Activated CD8-positive, alpha-beta T cell treated with anti-CD3 and anti-CD28 coated beads for 36 hours (primary cell): Measurements from ENCODE around the gene INPP4A. TPM values are rescaled to one million over a fixed set of nuclear protein-coding genes. Genes with fewer than 3 reads are reported as not detected.

ENCODE experiments used
- ATAC-seq: fragments of 200-7000 bp; cut with Tn5 transposase; one replicate; pipeline ENCODE4 v1.10.0; 2021; ENCODE audit warnings: mild to moderate bottlenecking, moderate library complexity
- CTCF ChIA-PET: fragments of 350-600 bp; sonication (Branson Sonifier 250); formaldehyde crosslinking; loops from one replicate; lab custom pipeline; 2021; ENCODE audit warnings: antibody characterized with exemption; lab: Charles Lee
- POLR2A ChIA-PET: fragments of 350-600 bp; sonication (Branson Sonifier 250); formaldehyde crosslinking; loops from one replicate; lab custom pipeline; 2021; ENCODE audit warnings: antibody characterized with exemption; lab: Charles Lee
- DNase-seq: peaks from one replicate; pipeline ENCODE4 v3.0.0-alpha.2; 2020
- H3K27ac Mint-ChIP-seq: one replicate; pipeline ENCODE4 v1.8.0; 2021; ENCODE audit warnings: mild to moderate bottlenecking, mixed read lengths
- H3K27me3 Mint-ChIP-seq: one replicate; pipeline ENCODE4 v1.8.0; 2021; ENCODE audit warnings: mixed read lengths
- H3K36me3 Mint-ChIP-seq: one replicate; pipeline ENCODE4 v1.8.0; 2021; ENCODE audit warnings: low read depth, mixed read lengths
- H3K4me1 Mint-ChIP-seq: one replicate; pipeline ENCODE4 v1.8.0; 2021; ENCODE audit warnings: low read depth, mixed read lengths
- H3K4me3 Mint-ChIP-seq: one replicate; pipeline ENCODE4 v1.8.0; 2021; ENCODE audit warnings: mild to moderate bottlenecking, moderate library complexity, mixed read lengths
- H3K9me3 Mint-ChIP-seq: one replicate; pipeline ENCODE4 v1.8.0; 2021; ENCODE audit warnings: mixed read lengths
- intact Hi-C: fragments of 100-400 bp; cut with micrococcal nuclease; formaldehyde crosslinking; loops from one replicate; pipeline ENCODE4 v1.10.0; 2022
- total RNA-seq, 2 experiments: library from RNA; stranded (reverse); gene quantifications; one replicate each; pipeline ENCODE4 v1.2.3, GENCODE V29; 2021
- TF ChIP-seq, protein P1 (sequence below): fragments of 200-600 bp; IDR thresholded peaks from one replicate; pipeline ENCODE4 v1.8.0; 2022; ENCODE audit warnings: antibody characterized with exemption, mild to moderate bottlenecking

Gene INPP4A
- total RNA-seq, 2 experiments from 2014 or later = 46.7 to 46.9 TPM

DNA sequence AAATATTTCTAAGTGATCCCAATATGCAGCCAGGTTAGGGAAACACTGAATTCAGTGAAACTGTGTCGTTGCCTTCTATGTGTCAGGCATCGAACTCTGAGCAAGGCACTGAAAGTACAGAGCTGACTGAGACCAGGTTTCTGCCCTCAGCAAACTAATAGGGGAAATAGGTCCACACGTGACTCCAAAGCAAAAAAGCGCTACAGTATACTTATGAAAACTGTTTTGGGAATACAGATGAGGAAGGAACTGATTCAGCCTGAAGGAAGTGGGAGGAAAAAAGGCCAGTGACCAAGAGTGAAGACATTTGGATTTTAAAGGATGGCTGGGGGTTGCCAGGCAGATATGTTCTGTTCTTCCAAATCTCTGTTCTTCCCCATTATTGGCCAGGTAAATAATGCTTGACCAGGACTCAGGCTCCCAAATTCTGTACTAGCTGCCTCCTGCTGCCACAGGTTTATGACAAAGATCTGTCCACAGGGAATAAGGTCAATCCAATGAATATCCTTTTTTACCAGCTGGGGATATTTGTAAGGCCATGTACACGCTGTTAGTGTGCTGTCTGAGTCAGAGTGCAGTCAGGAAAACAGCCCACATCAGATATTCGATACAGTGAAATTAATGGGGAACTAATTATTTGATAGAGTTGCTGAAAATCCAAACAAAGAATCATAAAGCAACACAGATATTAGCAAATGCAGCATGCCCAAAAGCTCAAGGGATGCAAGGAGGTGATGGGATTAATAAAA is 24.5 kb upstream of the INPP4A start:
- ChIA-PET CTCF (interaction anchor here (1.3 to 2.2 kb wide), 3 partner anchors 8 to 150 kb away, joined by 3 to 5 read pairs (median 4); no protein-coding TSS in a partner anchor), POLR2A (interaction anchor here (1.1 kb wide), 1 partner anchor 187 kb away, joined by 3 read pairs; no protein-coding TSS in a partner anchor)
- peaks cover 12% of the 10 kb centered on the region for H3K4me1 Mint-ChIP-seq
- TF ChIP-seq, protein P1, sequence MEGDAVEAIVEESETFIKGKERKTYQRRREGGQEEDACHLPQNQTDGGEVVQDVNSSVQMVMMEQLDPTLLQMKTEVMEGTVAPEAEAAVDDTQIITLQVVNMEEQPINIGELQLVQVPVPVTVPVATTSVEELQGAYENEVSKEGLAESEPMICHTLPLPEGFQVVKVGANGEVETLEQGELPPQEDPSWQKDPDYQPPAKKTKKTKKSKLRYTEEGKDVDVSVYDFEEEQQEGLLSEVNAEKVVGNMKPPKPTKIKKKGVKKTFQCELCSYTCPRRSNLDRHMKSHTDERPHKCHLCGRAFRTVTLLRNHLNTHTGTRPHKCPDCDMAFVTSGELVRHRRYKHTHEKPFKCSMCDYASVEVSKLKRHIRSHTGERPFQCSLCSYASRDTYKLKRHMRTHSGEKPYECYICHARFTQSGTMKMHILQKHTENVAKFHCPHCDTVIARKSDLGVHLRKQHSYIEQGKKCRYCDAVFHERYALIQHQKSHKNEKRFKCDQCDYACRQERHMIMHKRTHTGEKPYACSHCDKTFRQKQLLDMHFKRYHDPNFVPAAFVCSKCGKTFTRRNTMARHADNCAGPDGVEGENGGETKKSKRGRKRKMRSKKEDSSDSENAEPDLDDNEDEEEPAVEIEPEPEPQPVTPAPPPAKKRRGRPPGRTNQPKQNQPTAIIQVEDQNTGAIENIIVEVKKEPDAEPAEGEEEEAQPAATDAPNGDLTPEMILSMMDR = no peak
- no peak overlapping the region for H3K4me3 Mint-ChIP-seq
- no peaks in the 10 kb centered on the region for H3K27me3 Mint-ChIP-seq
- intact Hi-C loops = loop anchor here (10.0 kb wide), 1 partner anchor 425 kb away; no protein-coding TSS in a partner anchor
- no peak overlapping the region for H3K27ac Mint-ChIP-seq
- peaks cover 15% of the 10 kb centered on the region for H3K9me3 Mint-ChIP-seq
- peaks cover 5% of the 10 kb centered on the region for H3K36me3 Mint-ChIP-seq
- DNase-seq = no peak
- ATAC-seq = no peak

GRCh38 chr2:98422449-98422848 is 22.2 kb upstream of the INPP4A start:
- Mint-ChIP-seq H3K4me1 (no peaks in the 10 kb centered on the region), H3K36me3 (peaks cover 5% of the 10 kb centered on the region), H3K27me3 (no peaks in the 10 kb centered on the region), H3K9me3 (peaks cover 15% of the 10 kb centered on the region), H3K4me3 (no peak overlapping the region), H3K27ac (no peak overlapping the region)
- DNase-seq (no peak), ATAC-seq (no peak)
- intact Hi-C loops = no loop called here
- POLR2A ChIA-PET = no interaction called here
- CTCF ChIA-PET = no interaction called here
- TF ChIP-seq, protein P1 = no peak

DNA sequence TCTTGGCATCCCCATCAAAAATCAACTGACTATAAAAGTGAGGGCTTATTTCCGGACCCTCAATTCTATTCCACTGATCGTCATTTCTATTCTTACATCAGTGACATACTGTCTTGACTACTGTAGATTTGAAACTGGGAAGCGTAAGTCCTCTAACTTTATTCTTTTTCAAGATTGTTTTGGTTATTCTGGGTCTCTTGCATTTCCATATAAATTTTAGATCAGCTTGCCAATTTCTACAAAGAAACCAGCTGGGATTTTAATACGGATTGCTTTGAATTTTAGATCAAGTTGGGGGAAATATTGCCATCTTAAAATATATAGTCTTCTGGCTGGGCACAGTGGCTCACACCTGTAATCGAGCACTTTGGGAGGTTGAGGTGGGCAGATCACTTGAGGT is 17.9 kb upstream of the INPP4A start:
- CTCF ChIA-PET = interaction anchor here (0.9 to 2.0 kb wide), 4 partner anchors 14 to 142 kb away, joined by 3 to 10 read pairs (median 4); no protein-coding TSS in a partner anchor
- no peaks in the 10 kb centered on the region for H3K27me3 Mint-ChIP-seq
- TF ChIP-seq, protein P1 = no peak
- H3K36me3 Mint-ChIP-seq = peaks cover 5% of the 10 kb centered on the region
- POLR2A ChIA-PET = interaction anchor here (0.6 kb wide), 1 partner anchor 50 kb away, joined by 3 read pairs; no protein-coding TSS in a partner anchor
- no peaks in the 10 kb centered on the region for H3K4me1 Mint-ChIP-seq
- intact Hi-C loops = no loop called here
- ATAC-seq (no peak), DNase-seq (no peak)
- no peak overlapping the region for H3K27ac Mint-ChIP-seq
- peaks cover 8% of the 10 kb centered on the region for H3K9me3 Mint-ChIP-seq
- no peak overlapping the region for H3K4me3 Mint-ChIP-seq

- CTCF ChIA-PET = interaction anchor here (1.3 kb wide), 1 partner anchor 137 kb away, joined by 5 read pairs; no protein-coding TSS in a partner anchor
- intact Hi-C loops = no loop called here
- ATAC-seq (no peak), DNase-seq (no peak)
- H3K4me3 Mint-ChIP-seq = no peak overlapping the region
- H3K9me3 Mint-ChIP-seq = peaks cover 5% of the 10 kb centered on the region
- TF ChIP-seq, protein P1 = no peak
- H3K27me3 Mint-ChIP-seq = no peaks in the 10 kb centered on the region
- H3K27ac Mint-ChIP-seq = no peak overlapping the region
- peaks cover 3% of the 10 kb centered on the region for H3K36me3 Mint-ChIP-seq
- POLR2A ChIA-PET = interaction anchor here (0.6 kb wide), 1 partner anchor 48 kb away, joined by 3 read pairs; no protein-coding TSS in a partner anchor
- H3K4me1 Mint-ChIP-seq = no peaks in the 10 kb centered on the region
Measured at GRCh38 chr2:98432145-98432544, 12.5 kb upstream of the INPP4A start.
